Endometrium (tissue), 2 donors: ENCODE data around the gene NOD1.
"Not testable (repeated sequence)": the region's sequence is repeated elsewhere in the genome, so short reads cannot be mapped to it uniquely, and the experiment has no call there.

Source experiments
- FAIRE-seq: peaks from 2 replicates; lab custom pipeline; 2012; peaks lifted over from hg19 to GRCh38; lab: Jason Lieb, UNC
- donor health status: control.
- donor health status: control.

Gene NOD1

DNA sequence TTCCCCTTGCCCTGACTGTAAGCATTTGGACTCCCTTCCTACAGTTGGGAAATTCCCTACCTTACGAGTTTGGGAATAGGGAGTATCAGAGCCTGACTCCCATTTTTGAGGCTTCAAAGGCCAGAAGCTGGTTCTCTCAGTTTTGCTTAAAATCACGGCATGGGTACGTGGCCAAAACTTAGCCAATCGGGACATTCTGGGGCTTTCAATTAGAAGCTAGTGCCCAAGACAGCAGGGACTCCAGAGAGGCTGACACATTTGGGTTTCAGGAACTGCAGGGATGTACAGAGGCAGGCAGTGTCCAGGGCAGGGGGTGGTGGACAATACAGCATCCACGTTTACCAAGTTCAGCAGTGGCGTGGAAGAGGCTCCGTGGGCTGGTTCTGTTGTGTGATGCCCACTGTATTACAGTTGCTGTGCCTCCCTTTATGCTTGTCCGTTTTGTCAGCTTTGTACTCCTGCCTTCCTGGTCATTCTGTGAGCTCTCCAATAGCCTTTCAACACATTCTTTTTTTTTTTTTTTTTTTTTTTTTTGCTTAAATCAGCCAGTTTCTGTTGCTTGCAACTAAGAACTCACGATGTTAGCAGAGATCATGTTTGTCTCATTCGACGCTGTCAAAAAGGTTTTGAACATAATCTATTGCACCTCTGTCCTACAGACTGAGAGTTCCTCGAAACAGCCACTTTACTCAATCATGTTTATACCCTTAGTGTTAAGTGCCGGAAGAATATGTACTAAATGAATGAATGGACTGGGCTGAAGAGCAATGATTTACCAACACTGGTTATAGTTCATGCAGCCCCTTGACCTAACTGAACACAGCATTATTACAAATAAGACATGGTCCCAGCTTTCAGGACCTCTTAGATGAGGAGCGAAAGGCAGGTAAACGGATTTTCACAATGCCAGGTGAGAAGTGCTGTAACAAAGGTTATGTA is 25.0 kb upstream of the NOD1 start:
- FAIRE-seq = no peak

DNA sequence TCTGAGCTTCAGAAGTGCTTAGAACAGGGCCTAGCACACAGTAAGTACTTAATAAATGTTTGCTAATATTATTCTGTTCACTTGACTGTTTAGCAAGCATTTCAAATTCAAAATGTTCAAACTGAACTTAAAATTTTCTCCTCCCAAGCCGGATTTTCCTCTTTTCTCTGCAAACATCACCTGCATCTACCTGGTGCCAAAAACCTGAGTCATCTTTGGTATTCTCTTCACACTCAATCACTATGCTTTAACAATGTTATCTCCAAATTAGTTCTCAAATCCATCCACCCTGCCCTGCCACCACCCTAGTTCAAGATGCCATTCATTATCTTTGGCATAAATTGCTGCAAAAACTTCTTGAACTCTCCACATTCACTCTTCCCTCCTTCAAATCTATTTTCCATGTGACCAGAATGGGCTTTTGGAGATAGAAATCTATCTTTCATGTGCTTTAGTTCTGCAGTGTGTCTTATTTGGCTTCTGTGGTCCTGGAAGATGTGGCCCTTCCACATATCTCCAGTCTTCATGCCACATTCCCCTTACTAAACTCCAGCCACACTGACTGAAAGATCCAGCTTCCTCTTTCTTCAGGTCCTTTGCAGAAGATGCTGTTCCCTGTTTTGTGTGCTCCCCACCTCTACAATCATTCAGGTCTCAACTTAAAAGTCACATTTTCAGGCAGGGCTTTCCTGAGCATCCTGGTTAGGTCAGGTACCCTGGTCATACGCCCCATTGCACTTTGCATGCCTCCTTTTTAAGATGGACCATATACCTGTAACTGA is 24.1 kb upstream of the NOD1 start:
- FAIRE-seq = no peak

DNA sequence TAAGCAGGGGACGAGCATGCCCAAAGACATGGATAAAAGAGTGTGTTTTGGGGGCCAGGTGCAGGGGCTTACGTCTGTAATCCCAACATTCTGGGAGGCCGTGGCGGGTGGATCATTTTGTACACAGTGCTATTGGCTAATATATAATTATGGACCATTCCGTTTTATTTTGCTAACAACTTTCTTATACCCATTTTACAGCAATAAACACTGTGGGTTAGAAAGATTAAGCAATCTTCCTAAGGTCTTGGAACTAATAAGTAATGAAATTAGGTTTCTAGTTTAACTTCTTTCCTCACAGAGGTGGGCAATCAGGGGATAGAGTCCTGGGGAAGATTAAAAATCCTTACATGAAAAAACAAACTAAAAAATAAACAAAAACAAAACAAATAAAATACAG is 22.7 kb upstream of the NOD1 start:
- no peak for FAIRE-seq

DNA sequence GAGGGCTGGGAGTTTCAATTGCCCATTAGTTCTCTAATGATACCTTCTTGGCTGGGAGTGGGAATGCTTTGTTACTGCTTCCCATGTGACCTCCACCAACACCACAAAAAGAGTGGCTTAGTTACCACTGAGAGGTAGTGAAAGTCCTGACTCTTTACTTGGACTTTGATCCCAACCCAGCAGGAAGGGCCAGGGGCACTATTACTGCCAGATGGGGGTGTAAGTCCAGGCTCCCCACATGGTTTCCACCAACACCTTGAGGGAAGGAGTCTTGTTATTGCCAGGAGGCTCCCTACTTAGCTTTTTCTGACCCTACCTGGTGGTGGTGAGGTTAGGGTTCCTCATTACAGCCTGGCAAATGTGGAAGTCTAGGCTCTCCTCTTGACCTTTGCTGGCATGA is 14.6 kb upstream of the NOD1 start:
- no peak for FAIRE-seq

DNA sequence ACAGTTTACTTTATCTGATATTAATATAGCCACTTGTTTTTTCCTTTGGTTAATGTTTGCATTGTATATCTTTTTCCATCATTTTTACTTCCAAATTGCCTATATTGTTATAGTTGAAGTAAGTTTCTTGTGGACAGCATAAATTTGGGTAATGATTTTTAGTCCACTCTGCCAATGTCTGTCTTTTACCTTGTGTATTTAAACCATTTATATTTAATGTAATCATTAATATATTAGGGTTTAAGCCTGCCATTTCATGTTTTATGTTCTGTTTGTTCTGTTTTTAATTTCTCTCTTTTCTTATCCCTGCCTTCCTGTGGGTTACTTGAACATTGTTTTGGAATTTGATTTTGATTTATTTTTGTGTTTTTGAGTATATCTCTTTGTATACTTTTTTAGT is 12.8 kb upstream of the NOD1 start:
- FAIRE-seq = no peak

DNA sequence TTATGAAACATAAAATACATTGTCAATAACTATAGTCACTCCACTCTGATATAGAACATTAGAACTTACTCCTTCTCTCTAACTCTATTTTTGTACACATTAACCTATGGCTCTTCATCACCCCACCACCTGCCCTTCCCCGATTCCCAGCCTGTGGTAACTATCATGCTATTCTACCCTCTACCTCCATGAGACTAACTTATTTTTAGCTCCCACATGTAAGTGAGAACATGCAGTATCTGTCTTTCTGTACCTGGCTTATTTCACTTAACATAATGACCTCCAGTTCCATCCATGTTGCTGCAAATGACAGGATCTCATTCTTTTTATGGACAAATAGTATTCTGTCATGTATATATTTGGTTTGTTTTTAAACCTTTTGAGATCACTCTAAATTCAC is 8.8 kb upstream of the NOD1 start:
- no peak for FAIRE-seq

DNA sequence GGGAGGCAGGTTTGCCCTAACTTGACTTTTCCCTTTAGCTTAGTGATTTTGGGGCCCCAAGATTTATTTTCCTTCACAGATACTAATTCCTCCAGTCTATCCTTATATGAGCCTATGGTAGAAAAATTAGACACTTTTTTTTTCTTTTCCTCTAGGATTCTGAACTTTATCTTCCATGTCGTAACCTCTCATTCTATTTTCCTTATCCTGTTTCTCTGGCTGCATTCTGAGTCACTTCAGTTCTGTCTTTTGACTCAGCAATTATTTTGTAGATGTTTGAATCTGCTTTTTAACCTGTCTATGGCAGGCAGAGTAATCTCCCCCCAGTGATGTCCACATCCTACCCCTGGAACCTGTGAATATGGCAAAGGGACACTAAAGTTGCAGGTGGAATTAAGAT is 7.1 kb upstream of the NOD1 start:
- FAIRE-seq = no peak

DNA sequence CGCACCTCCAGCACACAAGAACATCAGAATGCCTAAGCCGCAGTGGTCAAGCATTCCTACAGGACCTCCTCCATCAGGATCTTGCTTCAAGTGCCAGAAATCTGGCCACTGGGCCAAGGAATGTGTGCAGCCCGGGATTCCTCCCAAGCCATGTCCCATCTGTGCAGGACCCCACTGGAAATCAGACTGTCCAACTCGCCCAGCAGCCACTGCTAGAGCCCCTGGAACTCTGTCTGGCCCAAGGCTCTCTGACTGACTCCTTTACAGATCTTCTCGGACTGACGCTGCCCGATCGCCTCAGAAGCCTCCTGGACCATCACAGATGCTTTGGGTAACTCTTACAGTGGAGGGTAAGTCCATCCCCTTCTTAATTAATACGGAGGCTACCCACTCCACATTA is 2.8 kb upstream of the NOD1 start:
- not testable (repeated sequence) for FAIRE-seq

DNA sequence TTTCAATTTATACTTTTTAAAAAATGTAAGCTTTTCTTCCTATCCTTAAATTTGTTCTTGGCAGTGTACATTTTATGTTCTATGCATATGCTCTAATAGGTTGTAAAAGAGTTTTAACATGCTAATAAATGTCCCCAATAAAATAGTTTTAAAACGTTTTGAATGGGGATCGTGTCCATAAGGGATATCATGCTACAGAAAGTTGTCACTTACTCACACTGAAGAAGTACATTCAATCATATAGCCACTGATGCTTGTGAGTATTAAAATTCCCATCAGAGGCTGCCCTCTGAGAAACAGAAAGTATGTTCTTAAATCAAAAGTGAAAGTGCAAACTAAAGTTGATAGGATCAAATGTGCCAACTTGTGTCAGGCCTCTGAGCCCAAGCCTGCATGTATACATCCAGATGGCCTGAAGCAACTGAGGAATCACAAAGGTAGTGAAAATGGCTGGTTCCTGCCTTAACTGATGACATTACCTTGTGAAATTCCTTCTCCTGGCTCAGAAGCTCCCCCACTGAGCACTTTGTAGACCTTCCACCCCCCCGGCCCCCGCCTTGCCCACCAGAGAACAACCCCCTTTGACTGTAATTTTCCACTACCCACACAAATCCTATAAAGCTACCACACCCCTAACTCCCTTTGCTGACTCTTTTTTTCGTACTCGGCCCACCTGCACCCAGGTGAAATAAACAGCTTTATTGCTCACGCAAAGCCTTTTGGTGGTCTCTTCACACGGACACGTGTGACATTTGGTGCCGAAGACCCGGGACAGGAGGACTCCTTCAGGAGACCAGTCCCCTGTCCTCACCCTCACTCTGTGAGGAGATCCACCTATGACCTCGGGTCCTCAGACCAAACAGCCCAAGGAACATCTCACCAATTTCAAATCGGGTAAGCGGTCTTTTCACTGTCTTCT is 877 bp upstream of the NOD1 start:
- no peak for FAIRE-seq

DNA sequence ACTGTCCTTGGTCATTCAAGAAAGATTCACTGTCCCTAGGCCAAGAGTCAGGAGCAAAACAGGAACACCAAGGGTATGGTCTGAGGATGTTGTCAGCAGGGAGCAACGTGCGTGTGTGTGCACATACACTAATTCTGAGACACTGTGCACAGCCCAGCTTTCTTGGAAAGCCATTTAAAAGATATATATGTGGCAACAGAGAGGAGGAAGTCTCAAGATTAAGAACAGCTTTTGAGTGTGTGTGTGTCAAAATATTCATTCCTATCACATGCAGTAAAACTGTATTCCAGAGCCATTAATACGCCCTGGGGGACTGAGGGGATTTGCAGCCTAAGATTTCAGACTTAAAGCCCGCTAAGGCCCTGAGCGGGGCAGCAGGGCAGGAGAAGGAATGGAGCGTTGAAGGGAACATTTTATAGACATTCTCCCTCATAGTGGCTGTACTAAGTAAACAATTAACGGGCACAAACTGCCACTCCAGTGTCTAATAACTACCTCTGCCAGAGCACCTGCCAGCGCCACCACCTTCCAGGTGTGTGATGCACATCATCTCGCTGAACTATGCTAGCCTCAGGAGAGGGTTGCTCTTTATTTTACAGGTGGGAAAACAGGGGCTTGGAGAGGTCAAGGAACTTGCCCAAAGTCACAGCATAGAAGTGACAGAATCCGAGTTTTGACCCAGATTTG is 2.0 kb downstream of the NOD1 start:
- no peak for FAIRE-seq

DNA sequence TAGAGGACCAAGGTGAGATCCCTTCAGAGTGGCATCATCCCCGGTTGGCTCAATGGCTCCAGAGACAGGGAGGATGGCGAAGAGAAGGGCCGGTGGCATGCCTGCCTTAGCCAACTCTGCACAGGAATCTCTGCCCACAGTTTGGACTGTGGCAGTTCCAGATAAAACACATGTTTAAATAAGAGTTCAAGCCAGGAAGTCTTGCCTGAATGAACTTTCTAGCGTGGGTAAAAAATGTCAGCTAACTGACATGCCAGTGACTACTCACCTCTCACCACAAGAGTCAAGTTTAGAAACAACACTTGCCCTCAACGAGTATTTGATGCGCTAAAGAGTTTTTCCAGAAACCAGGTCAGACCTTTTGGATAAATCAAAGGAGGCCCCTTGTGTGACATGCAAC is 3.0 kb downstream of the NOD1 start:
- no peak for FAIRE-seq

DNA sequence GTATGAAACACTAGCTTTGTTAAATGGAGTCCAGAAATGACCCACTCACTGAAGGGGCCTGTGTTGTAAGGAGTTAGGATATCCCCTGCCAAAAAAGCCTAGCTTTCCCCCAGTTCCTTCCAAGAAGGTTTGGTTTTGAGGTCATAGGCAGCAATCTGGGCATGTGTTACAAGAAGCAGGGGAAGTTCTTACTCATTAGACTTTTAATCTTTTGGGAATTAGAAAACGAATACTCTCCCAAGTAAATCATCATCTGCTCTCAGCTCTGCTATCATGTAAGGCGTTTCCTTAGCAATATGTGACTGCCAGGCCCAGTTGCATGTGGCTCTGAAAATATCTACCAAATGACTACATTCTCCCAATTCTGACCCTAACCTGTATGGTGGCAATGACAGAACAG is 3.7 kb downstream of the NOD1 start:
- FAIRE-seq = no peak

DNA sequence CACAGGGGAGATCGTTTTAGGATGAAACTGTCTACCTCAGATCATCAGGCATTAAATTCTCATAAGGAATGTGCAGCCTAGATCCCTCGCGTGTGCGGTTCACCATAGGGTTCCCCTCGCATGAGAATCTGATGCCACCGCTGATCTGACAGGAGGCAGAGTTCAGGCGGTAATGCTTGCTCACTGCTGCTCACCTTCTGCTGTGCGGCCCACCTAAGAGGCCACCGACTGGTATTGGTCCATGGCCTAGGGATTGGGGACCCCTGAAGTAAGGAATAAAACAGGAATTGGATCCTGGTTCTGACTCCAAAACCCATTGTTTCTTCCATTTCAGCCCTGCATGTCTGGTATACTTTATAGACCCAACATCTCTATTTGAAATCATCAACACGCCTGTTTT is 4.1 kb downstream of the NOD1 start:
- no peak for FAIRE-seq

DNA sequence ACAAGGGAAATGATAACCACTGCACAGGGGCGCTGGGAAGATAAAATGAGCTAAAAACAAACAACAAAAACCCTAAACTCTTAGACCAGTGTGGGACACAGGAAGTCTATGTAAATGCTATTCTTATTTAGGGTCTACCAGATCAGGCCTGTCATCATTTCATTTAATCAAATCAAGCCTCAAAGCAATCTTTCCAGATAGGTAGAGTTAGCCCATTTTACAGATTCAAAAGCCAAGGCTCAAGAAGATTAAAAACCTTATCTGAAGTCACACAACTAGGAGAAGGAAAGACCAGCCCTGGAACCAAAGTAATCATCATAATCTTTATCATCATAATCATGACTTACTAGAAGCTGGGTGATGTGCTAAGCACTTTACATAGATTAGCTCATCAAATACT is 4.7 kb downstream of the NOD1 start:
- FAIRE-seq = no peak

DNA sequence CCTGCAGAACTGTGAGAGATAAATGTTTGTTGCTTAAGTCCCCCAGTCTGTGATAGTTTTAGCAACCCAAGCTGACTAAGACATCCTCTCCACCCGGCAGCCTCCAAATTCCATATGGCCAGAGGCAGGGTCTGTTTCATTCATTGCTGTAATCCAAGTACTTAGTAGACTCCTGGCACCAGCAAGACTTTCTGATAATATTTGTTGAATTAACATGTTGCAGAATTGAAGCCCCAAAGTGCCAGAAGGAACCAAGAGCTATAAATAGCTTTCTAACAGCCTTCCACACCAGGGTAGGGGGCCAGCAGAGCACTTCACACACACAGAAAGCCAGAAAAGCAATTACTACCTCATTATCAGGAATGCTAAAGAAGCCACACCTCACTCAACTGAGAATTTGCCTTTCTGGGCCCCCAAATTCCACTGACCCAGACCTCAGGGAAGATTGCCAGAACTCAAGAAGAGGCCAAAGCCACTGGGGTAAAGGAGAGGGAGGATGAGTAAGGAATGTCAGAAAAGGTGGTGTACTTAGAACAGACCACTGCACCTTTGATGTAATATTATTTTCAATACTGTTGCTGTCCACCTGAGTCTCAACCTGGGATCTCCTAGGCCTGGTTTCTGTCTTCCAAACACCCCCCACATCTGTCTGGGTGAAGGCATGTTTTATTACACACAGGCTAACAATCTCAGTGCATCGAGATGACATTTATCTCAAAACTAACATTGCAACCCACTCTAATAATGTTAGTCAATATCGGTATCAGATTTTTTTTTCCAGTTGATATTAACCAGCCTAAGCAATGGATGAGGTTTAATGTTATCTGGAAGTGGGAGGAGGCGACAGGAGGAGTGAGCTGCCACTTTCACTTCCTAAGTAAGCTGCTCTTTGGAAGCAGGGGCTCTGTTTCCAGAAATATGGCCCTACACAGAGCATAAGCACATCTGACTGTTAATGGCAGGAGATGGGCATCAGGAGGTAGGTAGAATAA is 5.5 kb downstream of the NOD1 start:
- FAIRE-seq = no peak

DNA sequence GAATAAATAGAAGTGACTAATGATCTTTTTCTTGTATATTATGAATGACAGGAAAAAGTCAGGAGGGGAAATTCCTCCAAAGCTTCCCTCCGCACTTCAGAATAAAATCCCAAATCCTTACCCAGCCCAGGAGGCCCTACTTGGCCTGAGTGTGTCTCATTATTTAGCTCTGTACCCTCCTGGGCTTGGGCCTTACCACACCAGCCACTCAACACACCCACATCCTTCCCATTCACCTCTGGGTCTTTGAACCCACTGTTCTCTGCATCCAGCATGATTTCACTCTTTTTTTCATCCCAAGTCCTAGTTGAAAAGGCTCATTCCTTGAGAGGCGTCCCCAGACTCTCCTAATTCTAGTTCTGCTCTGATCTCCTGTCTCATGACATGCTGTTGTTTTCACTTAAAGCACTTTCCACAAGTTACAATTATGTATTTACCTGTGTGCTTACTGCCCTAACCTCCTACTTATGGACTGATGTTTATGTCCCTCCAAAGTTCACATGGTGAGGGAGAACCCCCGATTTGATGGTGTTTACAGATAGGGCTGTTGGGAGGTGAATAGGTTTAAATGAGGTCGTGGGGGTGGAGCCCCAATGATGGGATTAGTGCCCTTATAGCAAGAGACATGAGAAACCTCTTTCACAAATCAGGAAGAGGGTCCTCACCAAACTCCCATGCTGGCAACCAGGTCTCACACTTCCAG is 6.4 kb downstream of the NOD1 start:
- no peak for FAIRE-seq

DNA sequence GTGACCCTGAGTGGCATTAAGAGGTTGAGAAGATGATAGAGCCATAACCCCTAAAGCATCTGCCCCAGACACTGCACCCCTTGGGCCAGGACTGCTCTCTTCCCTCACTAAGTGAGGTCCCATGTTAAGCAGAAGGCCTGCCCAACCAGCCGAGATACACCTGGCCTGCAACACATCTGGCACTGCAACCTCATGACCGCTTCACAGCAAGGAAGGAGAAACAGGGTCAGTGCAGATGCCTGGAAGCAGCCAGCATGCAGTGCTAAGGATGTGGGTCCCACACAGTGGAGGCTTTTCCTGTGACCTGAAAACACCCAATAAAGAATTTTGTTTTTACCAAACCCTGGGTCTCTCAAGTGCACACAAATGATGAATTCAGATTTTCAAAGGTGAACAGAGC is 7.4 kb downstream of the NOD1 start:
- FAIRE-seq = no peak

DNA sequence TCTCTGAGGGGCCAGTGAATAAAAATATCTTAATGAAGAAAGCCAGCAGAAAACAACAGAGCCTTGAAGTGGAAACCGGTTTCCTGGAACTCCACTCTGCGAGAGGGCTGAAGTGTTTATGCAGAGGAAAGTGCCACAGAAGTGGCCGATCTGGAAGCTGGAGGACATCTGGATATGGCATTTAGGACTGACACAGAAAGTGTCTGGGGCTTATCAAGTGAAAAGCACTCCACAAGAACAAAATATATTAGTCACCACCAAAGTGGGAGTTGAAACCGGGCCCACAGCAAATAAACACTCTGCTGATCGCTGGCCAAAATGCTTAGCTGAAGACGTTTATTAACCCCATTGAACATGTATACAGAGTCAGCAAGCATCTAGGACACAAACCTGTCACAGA is 7.8 kb downstream of the NOD1 start:
- no peak for FAIRE-seq

DNA sequence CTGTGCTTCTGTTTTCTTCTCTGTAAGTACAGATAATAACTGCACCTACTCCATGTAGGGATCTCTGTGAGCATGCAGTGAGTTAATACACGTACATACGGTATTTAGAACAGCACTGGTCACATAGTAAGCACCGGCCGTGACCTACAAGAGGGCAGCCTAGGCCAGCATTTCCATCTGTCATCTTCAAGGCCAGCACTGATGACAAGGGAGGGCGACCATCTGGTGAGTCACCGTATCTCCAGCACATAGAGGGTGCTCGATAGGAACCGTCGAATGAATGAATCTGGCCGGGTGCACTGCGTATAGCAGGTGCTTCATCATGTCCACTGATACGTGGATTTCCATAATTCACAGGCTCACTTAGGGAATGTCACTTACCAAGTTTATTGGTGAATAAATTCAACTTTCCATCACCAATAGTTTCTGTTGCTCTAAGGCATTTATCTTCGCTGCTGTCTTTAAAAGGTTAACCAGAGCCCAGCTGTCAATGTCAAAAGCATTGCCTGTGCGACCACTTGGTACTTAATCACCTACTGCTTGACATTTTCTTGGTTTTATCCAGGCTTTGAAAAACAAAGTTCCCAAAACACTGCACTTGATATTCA is 8.3 kb downstream of the NOD1 start:
- FAIRE-seq = no peak

DNA sequence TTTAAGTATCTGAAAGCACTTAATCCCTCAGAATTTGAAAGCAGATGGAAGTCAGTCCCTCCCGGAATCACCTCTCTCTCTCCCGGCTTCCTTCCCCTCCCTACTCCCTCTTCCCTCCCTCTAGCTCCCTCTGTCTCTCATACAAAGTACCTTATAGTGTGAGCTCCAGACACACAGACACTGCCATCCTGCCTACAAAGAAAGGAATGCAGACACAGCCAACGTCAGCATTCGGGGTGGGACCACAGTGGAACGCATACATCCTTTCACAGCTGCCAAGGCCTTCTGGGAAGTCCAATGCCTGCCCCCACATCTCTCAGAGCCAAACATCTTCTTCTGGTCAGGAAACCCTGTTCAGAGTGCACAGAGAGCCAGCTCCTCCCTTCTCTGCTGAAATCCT is 9.3 kb downstream of the NOD1 start:
- FAIRE-seq = no peak
